Measurements from ENCODE around the gene MATN1.

Gene MATN1

DNA sequence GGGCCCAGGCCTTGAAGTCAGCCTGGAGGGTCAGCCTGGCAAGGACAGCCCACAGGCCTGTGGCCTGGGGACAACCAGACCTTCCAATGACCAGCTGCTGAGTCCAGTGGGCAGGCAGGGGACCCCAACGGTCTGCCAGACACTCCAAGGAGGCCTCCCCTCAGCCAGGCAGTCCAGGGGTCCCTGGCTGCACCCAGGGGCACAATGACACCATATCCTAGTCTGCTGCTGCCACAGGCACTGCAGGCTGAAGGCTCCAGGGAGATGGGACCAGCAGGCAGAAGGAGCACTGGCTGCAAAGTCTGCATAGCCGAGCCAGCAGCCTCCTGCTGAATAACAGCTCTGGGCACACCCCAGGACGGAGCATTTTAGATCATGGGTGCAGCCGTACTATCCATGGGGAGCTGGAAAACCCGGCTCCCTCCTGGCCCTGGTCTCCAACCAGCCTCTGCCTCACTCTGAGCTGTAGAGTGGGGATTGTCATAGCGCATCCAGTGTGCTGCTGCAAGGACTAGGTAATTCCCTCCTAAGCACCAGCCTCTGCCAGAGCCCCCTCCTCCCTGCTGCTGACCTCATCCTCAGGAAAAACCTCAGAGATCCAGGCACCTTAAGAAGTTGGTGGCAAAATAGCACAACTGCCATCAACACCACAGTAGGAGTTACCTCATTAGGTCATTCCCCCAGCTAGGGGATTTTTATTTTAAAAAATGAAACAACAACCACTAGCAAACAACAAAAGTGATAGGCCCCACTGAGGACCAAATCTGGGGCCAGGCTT, 39.0 kb upstream of the MATN1 start:
- H3K9me3 ChIP-seq = no peaks in the 10 kb centered on the region
- H3K36me3 ChIP-seq = no peaks in the 10 kb centered on the region
- H3K4me3 ChIP-seq (ENCODE audit: low read depth in 1 of 2, low read length in 1 of 2) = no peak overlapping the region
- H3K4me1 ChIP-seq (ENCODE audit: control insufficient read depth in 1 of 2, insufficient read depth in 1 of 2, low read depth in 1 of 2, low read length in 1 of 2) = peaks cover 38 to 52% of the 10 kb centered on the region in 2 experiments
- TF ChIP-seq, protein P1, sequence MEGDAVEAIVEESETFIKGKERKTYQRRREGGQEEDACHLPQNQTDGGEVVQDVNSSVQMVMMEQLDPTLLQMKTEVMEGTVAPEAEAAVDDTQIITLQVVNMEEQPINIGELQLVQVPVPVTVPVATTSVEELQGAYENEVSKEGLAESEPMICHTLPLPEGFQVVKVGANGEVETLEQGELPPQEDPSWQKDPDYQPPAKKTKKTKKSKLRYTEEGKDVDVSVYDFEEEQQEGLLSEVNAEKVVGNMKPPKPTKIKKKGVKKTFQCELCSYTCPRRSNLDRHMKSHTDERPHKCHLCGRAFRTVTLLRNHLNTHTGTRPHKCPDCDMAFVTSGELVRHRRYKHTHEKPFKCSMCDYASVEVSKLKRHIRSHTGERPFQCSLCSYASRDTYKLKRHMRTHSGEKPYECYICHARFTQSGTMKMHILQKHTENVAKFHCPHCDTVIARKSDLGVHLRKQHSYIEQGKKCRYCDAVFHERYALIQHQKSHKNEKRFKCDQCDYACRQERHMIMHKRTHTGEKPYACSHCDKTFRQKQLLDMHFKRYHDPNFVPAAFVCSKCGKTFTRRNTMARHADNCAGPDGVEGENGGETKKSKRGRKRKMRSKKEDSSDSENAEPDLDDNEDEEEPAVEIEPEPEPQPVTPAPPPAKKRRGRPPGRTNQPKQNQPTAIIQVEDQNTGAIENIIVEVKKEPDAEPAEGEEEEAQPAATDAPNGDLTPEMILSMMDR (IDR thresholded peaks at IDR 0.05) = no peak
- no peaks in the 10 kb centered on the region for H3K27me3 ChIP-seq
- H3K27ac ChIP-seq = no peak overlapping the region

DNA sequence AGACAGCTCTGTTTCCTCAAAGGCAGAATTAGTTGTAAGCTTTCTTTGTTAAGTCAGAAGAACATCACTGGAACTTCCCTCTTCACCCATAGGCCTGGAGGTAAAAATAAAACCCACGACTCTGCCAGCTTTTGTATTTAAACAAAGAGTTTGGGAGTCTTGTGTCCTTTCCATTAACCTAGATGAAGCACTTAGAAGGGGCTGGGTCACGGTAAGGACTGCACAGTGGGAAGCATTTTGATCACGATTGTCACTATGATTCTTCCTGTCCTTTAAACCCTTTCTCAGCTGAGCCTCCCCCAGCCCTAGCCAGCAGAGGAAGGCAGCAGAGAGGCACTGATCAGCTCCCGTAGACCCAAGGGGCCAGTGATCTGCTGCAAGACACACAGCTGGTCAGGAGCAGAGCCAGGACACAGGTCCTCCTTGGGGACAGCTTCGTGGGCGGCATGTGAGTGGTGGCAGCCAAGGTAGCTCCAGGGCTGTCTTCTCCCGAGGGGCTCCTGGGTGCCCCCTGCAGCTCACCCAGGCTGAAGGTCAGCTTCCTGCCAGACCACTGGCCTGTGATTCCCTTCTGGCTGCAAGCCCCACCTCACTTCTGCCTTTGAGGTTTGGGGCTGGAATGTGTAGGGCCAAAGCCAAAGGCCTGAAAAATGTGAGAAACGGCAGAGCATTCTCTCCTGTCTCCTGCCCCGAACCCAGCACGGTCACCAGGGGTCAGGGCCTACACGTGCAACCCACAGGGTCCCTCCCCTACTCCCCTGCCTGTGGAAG, 38.2 kb upstream of the MATN1 start:
- H3K27me3 ChIP-seq = no peaks in the 10 kb centered on the region
- peaks cover 41 to 57% of the 10 kb centered on the region in 2 experiments for H3K4me1 ChIP-seq (ENCODE audit: control insufficient read depth in 1 of 2, insufficient read depth in 1 of 2, low read depth in 1 of 2, low read length in 1 of 2)
- TF ChIP-seq, protein P1 (IDR thresholded peaks at IDR 0.05) = no peak
- H3K27ac ChIP-seq = peak overlapping the region; percentile 72
- H3K4me3 ChIP-seq (ENCODE audit: low read depth in 1 of 2, low read length in 1 of 2) = no peak overlapping the region
- no peaks in the 10 kb centered on the region for H3K9me3 ChIP-seq
- H3K36me3 ChIP-seq = no peaks in the 10 kb centered on the region

DNA sequence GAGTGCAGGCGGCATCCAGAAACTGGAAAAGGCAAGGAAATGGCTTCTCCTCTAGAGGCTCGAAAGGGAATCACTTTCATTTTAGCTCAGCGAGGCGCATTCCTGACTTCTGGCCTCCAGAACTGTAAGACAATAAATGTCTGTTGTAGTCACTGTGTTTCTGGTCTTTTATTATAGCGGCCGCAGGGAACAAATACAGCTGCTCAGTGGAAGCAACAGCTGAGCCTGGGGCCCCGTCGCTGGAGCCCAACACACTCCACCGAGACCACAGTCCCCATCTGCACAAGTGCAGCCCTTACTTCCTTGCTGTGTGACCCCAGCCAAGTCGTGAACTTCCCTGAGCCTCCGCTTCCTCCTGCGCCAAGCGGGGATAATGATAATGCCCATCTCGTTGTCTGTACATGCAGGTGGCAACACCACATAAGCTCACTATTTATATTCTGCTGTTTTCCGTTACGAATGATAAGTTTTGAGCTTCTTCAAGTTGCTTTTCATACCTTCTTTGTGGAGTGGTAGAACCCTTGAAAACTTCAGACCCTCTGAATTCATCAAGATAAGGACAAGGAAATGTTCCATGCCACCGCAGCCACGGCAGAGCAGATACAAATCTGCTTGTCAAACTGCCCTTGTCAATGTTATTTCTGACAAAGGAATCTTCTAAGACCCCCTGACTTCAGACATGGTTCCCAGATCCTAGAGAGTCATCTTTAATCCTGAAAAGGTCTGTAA, 37.4 kb upstream of the MATN1 start:
- peak overlapping the region; percentile 72 for H3K27ac ChIP-seq
- H3K9me3 ChIP-seq = no peaks in the 10 kb centered on the region
- peaks cover 7% of the 10 kb centered on the region for H3K36me3 ChIP-seq
- H3K27me3 ChIP-seq = no peaks in the 10 kb centered on the region
- TF ChIP-seq, protein P1 (IDR thresholded peaks at IDR 0.05) = peak; percentile 10
- H3K4me1 ChIP-seq (ENCODE audit: control insufficient read depth in 1 of 2, insufficient read depth in 1 of 2, low read depth in 1 of 2, low read length in 1 of 2) = peaks cover 49 to 65% of the 10 kb centered on the region in 2 experiments
- no peak overlapping the region for H3K4me3 ChIP-seq (ENCODE audit: low read depth in 1 of 2, low read length in 1 of 2)

DNA sequence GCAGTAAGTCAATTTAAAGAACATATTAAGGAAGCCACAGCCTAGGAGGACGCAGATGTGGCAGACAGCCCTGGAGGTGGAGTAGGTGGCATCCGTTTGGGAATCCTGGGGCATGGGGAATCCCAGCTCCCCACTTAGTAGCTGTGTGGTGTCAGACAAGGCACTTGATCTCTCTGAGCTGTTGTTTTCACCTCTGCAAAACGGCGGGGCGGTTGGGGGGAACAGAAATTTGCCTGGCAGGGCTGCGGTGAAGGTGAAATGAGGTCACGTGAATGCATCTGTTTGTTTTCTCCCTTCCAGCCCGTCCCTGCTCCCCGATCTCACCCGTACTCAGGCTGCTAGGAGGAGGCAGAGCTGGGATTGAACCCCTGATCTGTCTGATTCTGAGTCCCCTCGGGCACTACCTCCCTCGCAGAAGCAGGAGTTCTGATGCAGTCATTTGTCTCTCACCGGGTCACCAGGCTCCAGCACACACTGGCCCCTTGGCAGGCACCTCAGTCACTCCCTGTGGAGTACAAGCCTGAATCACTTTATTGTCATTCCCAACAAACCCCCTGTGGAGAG, 36.4 kb upstream of the MATN1 start:
- peak overlapping the region; percentile 72 for H3K27ac ChIP-seq
- no peak overlapping the region for H3K4me3 ChIP-seq (ENCODE audit: low read depth in 1 of 2, low read length in 1 of 2)
- no peaks in the 10 kb centered on the region for H3K27me3 ChIP-seq
- peaks cover 58 to 75% of the 10 kb centered on the region in 2 experiments for H3K4me1 ChIP-seq (ENCODE audit: control insufficient read depth in 1 of 2, insufficient read depth in 1 of 2, low read depth in 1 of 2, low read length in 1 of 2)
- H3K36me3 ChIP-seq = peaks cover 13% of the 10 kb centered on the region
- H3K9me3 ChIP-seq = no peaks in the 10 kb centered on the region
- TF ChIP-seq, protein P1 (IDR thresholded peaks at IDR 0.05) = no peak

DNA sequence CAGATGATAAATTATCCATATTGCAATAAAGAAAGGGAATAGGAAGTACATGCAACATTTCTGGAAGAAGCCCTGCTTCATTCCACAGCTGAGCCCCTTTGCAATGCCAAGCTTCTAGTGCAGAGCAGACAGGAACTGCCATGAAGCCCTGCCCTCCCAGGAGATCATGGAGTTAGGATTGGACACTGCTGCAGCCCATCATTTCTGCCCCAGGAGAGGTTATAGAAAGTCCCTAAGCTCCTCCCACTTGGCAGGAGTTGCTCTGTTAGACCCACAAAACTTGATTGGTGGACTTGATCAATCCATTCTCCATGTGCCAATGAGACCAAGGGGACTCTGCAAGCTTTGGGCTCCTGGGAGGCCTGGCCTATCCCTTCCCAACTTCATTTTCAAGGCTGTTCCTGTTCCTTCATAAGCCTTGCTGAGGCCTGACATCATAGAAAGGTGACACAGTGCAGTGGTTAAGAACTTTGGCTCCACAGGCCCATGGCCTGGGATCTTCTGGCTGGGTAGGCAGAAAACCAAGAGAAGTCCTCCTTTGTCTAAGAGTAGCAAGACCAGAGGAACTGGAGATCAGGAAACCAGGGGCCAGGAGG, 35.5 kb upstream of the MATN1 start:
- peak overlapping the region; percentile 100 for H3K27ac ChIP-seq
- H3K36me3 ChIP-seq = peaks cover 13% of the 10 kb centered on the region
- no peaks in the 10 kb centered on the region for H3K27me3 ChIP-seq
- H3K9me3 ChIP-seq = no peaks in the 10 kb centered on the region
- TF ChIP-seq, protein P1 (IDR thresholded peaks at IDR 0.05) = no peak
- peaks cover 67 to 84% of the 10 kb centered on the region in 2 experiments for H3K4me1 ChIP-seq (ENCODE audit: control insufficient read depth in 1 of 2, insufficient read depth in 1 of 2, low read depth in 1 of 2, low read length in 1 of 2)
- peak overlapping the region; percentile 95 to 98 for H3K4me3 ChIP-seq (ENCODE audit: low read depth in 1 of 2, low read length in 1 of 2)
